Right atrium auricular region (tissue), 2 donors: Measurements from ENCODE around the gene PHOX2A. TPM values are rescaled to one million over a fixed set of nuclear protein-coding genes. Genes with fewer than 3 reads are reported as not detected.
A peak's percentile ranks its signal among the peaks of the same experiment; 100 is the strongest.

Experiments
- DNase-seq: peaks from one replicate; pipeline ENCODE4 v3.0.0-alpha.2; 2019; ENCODE audit warnings: low spot score
- H3K27ac ChIP-seq, 2 donors: fragments of 200-600 bp; sonication (generic); 1 replicate in 1 of 2; 2 replicates in 1 of 2; pipeline ENCODE4 v1.5.1; 2016 to 2019
- H3K27me3 ChIP-seq, 2 donors: fragments of 200-600 bp; sonication (generic); one replicate each; pipeline versions ENCODE4 v1.5.1 to v1.6.0; 2017 to 2019
- H3K36me3 ChIP-seq: fragments of 200-600 bp; sonication (generic); one replicate; pipeline ENCODE4 v1.5.1; 2016
- H3K4me1 ChIP-seq, 2 donors: fragments of 200-600 bp; sonication (generic); one replicate each; pipeline versions ENCODE4 v1.5.1 to v1.6.0; 2017 to 2019
- H3K4me3 ChIP-seq, 2 donors: fragments of 200-600 bp; sonication (generic); 1 replicate in 1 of 2; 2 replicates in 1 of 2; pipeline ENCODE4 v1.5.1; 2017 to 2019; ENCODE audit warnings: mild to moderate bottlenecking in 1 of 2, moderate library complexity in 1 of 2
- H3K9me3 ChIP-seq, 2 donors: fragments of 200-600 bp; sonication (generic); one replicate each; pipeline ENCODE4 v1.5.1; 2019
- CTCF ChIP-seq, 2 donors: fragments of 200-600 bp; sonication (generic); IDR thresholded peaks; one replicate each; pipeline ENCODE4 v1.5.1; 2019; ENCODE audit warnings: antibody characterized with exemption in 2 of 2
- total RNA-seq, 2 donors: library from RNA; depleted of rRNA; stranded (reverse); fragments of >200 nt; gene quantifications; one replicate each; pipeline ENCODE4 v1.1.0, GENCODE V29; 2016

The PHOX2A gene
- total RNA-seq, 2 donors from 2014 or later: not detected

- no peak for TF ChIP-seq CTCF (IDR thresholded peaks at IDR 0.05)
- H3K9me3 ChIP-seq: no peaks in the 10 kb centered on the region
- peak within 1 kb of the TSS; percentile 98 to 100 for H3K27ac ChIP-seq
- H3K4me3 ChIP-seq: peak within 1 kb of the TSS; percentile 82 to 88
- peaks cover 25% of the 10 kb centered on the region for H3K36me3 ChIP-seq
- H3K4me1 ChIP-seq: peaks cover 0 to 33% of the 10 kb centered on the region in 2 donors
- peak; percentile 58 for DNase-seq
- H3K27me3 ChIP-seq: no peaks in the 10 kb centered on the region
Observed at GRCh38 chr11:72224564-72225410, 19.2 kb downstream of the PHOX2A start, which contains the start of gene INPPL1. INPPL1 (plus strand) TSS chr11:72224767; CDS start chr11:72224985, 218 bp downstream.

- no peak for TF ChIP-seq CTCF (IDR thresholded peaks at IDR 0.05)
Observed at GRCh38 chr11:72223615-72224563, 20.1 kb downstream of the PHOX2A start.

GRCh38 chr11:72222907-72223614, 20.9 kb downstream of the PHOX2A start:
- peak; percentile 94 for DNase-seq
- peak overlapping the region; percentile 98 to 100 for H3K27ac ChIP-seq
- TF ChIP-seq CTCF (IDR thresholded peaks at IDR 0.05): peak; percentile 24 to 59
- H3K9me3 ChIP-seq: no peaks in the 10 kb centered on the region
- no peaks in the 10 kb centered on the region for H3K27me3 ChIP-seq
- H3K36me3 ChIP-seq: peaks cover 7% of the 10 kb centered on the region
- peak overlapping the region; percentile 82 to 88 for H3K4me3 ChIP-seq
- H3K4me1 ChIP-seq: peaks cover 0 to 33% of the 10 kb centered on the region in 2 donors

More at GRCh38 chr11:72223615-72224563, 20.1 kb downstream of the PHOX2A start:
- Histone ChIP-seq H3K36me3 (peaks cover 16% of the 10 kb centered on the region), H3K4me1 (peaks cover 0 to 33% of the 10 kb centered on the region in 2 donors), H3K27me3 (no peaks in the 10 kb centered on the region), H3K27ac (peak overlapping the region; percentile 98 to 100), H3K4me3 (peak overlapping the region; percentile 82 to 88), H3K9me3 (no peaks in the 10 kb centered on the region)
- DNase-seq: peak; percentile 61

- H3K4me1 ChIP-seq: peaks cover 0 to 29% of the 10 kb centered on the region in 2 donors
- no peak for TF ChIP-seq CTCF (IDR thresholded peaks at IDR 0.05)
- DNase-seq: peak; percentile 50
Observed at GRCh38 chr11:72222106-72222891, 21.7 kb downstream of the PHOX2A start.

More at GRCh38 chr11:72222106-72222891, 21.7 kb downstream of the PHOX2A start:
- Histone ChIP-seq H3K9me3 (no peaks in the 10 kb centered on the region), H3K27me3 (no peaks in the 10 kb centered on the region), H3K4me3 (peak overlapping the region; percentile 82 to 88), H3K36me3 (no peaks in the 10 kb centered on the region), H3K27ac (peak overlapping the region; percentile 98 to 100)
